ENCODE results near the gene NBDY.

DNA sequence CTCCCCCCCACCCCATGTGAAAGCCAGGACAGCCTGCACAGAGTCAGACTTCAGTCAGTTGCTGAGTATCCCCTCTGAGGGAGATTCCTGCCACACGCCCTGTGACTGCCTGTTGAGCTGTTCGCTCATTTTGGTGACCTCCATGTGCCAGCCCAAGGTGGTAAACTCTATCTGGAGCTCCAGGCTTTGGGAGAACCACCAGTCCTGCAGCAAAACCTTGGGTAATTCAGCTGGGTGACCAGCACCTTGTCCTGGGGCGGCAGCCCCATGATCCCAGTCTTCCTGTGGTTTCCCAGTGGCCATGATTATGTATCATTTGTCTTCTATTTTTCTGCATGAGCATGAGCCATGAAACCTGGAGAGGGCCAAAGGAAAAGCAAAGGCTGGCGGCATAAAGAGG lies 73.4 kb downstream of the NBDY start:
- TF ChIP-seq CTCF (IDR thresholded peaks at IDR 0.05) (no peak), POLR2A (IDR thresholded peaks at IDR 0.05) (no peak)

Data from prostate gland (tissue), 2 donors.